Tibial nerve (tissue), 3 donors: ENCODE data around the gene MRPS6.

Source experiments
- POLR2A ChIP-seq, 2 donors: fragments of 450-650 bp; IDR thresholded peaks; one replicate each; pipeline ENCODE4 v1.6.1; 2017; ENCODE audit warnings: antibody characterized with exemption in 2 of 2, mild to moderate bottlenecking in 2 of 2, moderate library complexity in 2 of 2
- TF ChIP-seq, protein P1 (sequence below), 5 experiments: fragments of 200-600 bp in 3 of 5; fragments of 450-650 bp in 2 of 5; sonication (generic) in 3 of 5; IDR thresholded peaks; one replicate each; pipeline ENCODE4 v1.5.1; 2016 to 2019; ENCODE audit warnings: antibody characterized with exemption in 5 of 5, mild to moderate bottlenecking in 3 of 5, moderate library complexity in 2 of 5

GRCh38 chr21:34023691-34024373, 49.5 kb upstream of the MRPS6 start:
- TF ChIP-seq, protein P1, sequence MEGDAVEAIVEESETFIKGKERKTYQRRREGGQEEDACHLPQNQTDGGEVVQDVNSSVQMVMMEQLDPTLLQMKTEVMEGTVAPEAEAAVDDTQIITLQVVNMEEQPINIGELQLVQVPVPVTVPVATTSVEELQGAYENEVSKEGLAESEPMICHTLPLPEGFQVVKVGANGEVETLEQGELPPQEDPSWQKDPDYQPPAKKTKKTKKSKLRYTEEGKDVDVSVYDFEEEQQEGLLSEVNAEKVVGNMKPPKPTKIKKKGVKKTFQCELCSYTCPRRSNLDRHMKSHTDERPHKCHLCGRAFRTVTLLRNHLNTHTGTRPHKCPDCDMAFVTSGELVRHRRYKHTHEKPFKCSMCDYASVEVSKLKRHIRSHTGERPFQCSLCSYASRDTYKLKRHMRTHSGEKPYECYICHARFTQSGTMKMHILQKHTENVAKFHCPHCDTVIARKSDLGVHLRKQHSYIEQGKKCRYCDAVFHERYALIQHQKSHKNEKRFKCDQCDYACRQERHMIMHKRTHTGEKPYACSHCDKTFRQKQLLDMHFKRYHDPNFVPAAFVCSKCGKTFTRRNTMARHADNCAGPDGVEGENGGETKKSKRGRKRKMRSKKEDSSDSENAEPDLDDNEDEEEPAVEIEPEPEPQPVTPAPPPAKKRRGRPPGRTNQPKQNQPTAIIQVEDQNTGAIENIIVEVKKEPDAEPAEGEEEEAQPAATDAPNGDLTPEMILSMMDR (IDR thresholded peaks at IDR 0.05), result no peak
- no peak for TF ChIP-seq POLR2A (IDR thresholded peaks at IDR 0.05)
